ENCODE data around the gene ANKDD1A. TPM values are rescaled to one million over a fixed set of nuclear protein-coding genes. Genes with fewer than 3 reads are reported as not detected.
A peak's percentile ranks its signal among the peaks of the same experiment; 100 is the strongest.

ANKDD1A gene
- total RNA-seq, 1 donor from 2014 or later, result 4.6 TPM

DNA sequence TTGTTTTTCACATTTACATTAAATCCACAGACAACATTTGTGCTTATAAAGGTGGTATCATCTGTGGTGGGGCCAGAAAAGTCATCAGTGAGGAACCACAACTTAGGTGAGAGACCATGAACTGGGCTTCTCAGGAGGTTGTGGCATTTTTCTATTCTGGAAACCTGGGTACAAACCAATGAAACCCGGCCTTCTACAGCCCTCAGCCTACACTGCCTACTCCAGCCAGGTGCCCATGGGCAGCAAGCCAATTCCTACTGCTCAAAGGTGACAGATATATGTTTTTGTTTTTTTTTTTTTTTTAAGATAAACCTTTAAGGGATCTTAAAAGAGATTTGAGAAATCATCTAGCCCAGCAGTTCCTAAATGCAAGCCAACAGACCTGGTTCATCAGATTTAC, 57.7 kb downstream of the ANKDD1A start:
- no peak overlapping the region for H3K4me3 Mint-ChIP-seq
- H3K36me3 Mint-ChIP-seq (ENCODE audit: low read depth), result peaks cover 22% of the 10 kb centered on the region
- H3K9me3 Mint-ChIP-seq, result no peaks in the 10 kb centered on the region
- TF ChIP-seq, protein P1, sequence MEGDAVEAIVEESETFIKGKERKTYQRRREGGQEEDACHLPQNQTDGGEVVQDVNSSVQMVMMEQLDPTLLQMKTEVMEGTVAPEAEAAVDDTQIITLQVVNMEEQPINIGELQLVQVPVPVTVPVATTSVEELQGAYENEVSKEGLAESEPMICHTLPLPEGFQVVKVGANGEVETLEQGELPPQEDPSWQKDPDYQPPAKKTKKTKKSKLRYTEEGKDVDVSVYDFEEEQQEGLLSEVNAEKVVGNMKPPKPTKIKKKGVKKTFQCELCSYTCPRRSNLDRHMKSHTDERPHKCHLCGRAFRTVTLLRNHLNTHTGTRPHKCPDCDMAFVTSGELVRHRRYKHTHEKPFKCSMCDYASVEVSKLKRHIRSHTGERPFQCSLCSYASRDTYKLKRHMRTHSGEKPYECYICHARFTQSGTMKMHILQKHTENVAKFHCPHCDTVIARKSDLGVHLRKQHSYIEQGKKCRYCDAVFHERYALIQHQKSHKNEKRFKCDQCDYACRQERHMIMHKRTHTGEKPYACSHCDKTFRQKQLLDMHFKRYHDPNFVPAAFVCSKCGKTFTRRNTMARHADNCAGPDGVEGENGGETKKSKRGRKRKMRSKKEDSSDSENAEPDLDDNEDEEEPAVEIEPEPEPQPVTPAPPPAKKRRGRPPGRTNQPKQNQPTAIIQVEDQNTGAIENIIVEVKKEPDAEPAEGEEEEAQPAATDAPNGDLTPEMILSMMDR (conservative IDR thresholded peaks at IDR 0.05), result no peak
- H3K27me3 Mint-ChIP-seq (ENCODE audit: low read depth), result no peaks in the 10 kb centered on the region
- DNase-seq (ENCODE audit: low read depth, low spot score), result no peak
- H3K4me1 Mint-ChIP-seq, result no peaks in the 10 kb centered on the region
- H3K27ac Mint-ChIP-seq (ENCODE audit: unreplicated experiment), result no peak overlapping the region

DNA sequence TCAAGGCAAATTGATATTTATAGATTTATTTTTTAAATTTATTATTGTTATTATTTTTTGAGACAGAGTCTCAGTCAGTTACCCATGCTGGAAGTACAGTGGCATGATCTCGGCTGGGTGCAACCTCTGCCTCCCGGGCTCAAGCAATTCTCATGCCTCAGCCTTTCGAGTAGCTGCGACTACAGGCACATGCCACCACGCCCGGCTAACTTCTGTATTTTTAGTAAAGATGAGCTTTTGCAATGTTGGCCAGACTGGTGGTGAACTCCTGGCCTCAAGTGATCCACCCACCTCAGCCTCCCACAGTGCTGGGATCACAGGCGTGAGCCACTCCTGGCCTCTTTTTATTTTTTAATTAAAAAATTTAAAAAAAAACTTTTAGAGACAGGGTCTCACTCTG, 59.0 kb downstream of the ANKDD1A start:
- no peak for DNase-seq (ENCODE audit: low read depth, low spot score)
- Mint-ChIP-seq H3K4me1 (no peaks in the 10 kb centered on the region), H3K36me3 (ENCODE audit: low read depth) (peaks cover 18% of the 10 kb centered on the region), H3K9me3 (no peaks in the 10 kb centered on the region), H3K27ac (ENCODE audit: unreplicated experiment) (no peak overlapping the region), H3K4me3 (no peak overlapping the region), H3K27me3 (ENCODE audit: low read depth) (no peaks in the 10 kb centered on the region)
- TF ChIP-seq, protein P1 (conservative IDR thresholded peaks at IDR 0.05), result no peak

GRCh38 chr15:64975390-64975789, 63.7 kb downstream of the ANKDD1A start:
- Mint-ChIP-seq H3K4me1 (peaks cover 14% of the 10 kb centered on the region), H3K27me3 (ENCODE audit: low read depth) (no peaks in the 10 kb centered on the region), H3K36me3 (ENCODE audit: low read depth) (peaks cover 13% of the 10 kb centered on the region), H3K27ac (ENCODE audit: unreplicated experiment) (no peak overlapping the region), H3K4me3 (no peak overlapping the region), H3K9me3 (no peaks in the 10 kb centered on the region)
- TF ChIP-seq, protein P1 (conservative IDR thresholded peaks at IDR 0.05), result no peak
- DNase-seq (ENCODE audit: low read depth, low spot score), result no peak

- Mint-ChIP-seq H3K27me3 (ENCODE audit: low read depth) (no peaks in the 10 kb centered on the region), H3K36me3 (ENCODE audit: low read depth) (peaks cover 8% of the 10 kb centered on the region), H3K27ac (ENCODE audit: unreplicated experiment) (peak overlapping the region; percentile 85), H3K9me3 (no peaks in the 10 kb centered on the region), H3K4me3 (peak overlapping the region; percentile 8), H3K4me1 (peaks cover 23% of the 10 kb centered on the region)
- no peak for DNase-seq (ENCODE audit: low read depth, low spot score)
- TF ChIP-seq, protein P1 (conservative IDR thresholded peaks at IDR 0.05), result no peak
These were observed 67.6 kb downstream of the ANKDD1A start for GRCh38 chr15:64979252-64979710.

DNA sequence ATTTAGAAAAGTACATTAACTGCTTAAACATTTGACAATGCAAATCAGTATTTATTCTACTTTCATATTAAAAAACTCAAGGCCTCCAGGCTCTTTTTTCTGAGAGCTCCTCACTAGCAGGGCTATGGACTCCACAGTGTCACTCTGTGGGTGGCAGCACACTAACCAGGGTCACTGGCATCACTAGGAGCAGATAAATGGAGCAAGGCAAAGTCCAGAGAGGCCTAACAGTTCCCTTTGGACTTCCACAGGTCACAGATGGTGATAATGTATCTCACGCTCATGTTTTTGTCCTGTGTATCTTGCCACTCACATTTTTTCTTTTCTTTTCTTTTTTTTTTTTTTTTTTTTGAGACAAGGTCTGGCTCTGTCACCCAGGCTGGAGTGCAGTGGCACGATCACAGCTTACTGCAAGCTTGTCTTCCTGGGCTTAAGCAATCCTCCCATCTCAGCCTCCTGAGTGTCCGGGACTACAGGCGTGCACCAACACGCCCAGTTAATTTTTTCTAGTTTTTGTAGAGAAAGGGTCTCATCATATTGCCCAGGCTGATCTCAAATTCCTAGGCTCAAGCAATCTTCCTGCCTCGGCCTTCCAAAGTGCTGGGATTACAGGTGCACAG, 70.2 kb downstream of the ANKDD1A start:
- TF ChIP-seq, protein P1 (conservative IDR thresholded peaks at IDR 0.05), result no peak
- Mint-ChIP-seq H3K9me3 (no peaks in the 10 kb centered on the region), H3K27ac (ENCODE audit: unreplicated experiment) (no peak overlapping the region), H3K4me3 (no peak overlapping the region), H3K4me1 (peaks cover 35% of the 10 kb centered on the region), H3K36me3 (ENCODE audit: low read depth) (peaks cover 4% of the 10 kb centered on the region), H3K27me3 (ENCODE audit: low read depth) (no peaks in the 10 kb centered on the region)
- DNase-seq (ENCODE audit: low read depth, low spot score), result no peak
